Stimulated activated CD4-positive, alpha-beta T cell treated with anti-CD3 and anti-CD28 coated beads, Interleukin-4, amount 100 ng/mL, for 4 hours (primary cell): ENCODE results near the gene SLC37A3.
"Not testable (repeated sequence)": the region's sequence is repeated elsewhere in the genome, so short reads cannot be mapped to it uniquely, and the experiment has no call there.

Experiments
- DNase-seq, 2 experiments: peaks; one replicate each; pipeline ENCODE4 v3.0.0-alpha.2; 2020

Gene SLC37A3

GRCh38 chr7:140345426-140345825 is 52.9 kb downstream of the SLC37A3 start:
- no peak for DNase-seq

GRCh38 chr7:140342727-140343514 is 55.4 kb downstream of the SLC37A3 start:
- no peak for DNase-seq

GRCh38 chr7:140338959-140339358 is 59.4 kb downstream of the SLC37A3 start:
- not testable (repeated sequence) for DNase-seq

GRCh38 chr7:140334341-140335057 is 63.8 kb downstream of the SLC37A3 start:
- DNase-seq: no peak

GRCh38 chr7:140333686-140334085 is 64.6 kb downstream of the SLC37A3 start:
- no peak for DNase-seq

- no peak for DNase-seq
These were observed 65.1 kb downstream of the SLC37A3 start for GRCh38 chr7:140333223-140333622.

- no peak for DNase-seq
These were observed 67.7 kb downstream of the SLC37A3 start for GRCh38 chr7:140330595-140330994.

GRCh38 chr7:140330128-140330527 is 68.2 kb downstream of the SLC37A3 start:
- no peak for DNase-seq

GRCh38 chr7:140327261-140327661 is 71.1 kb downstream of the SLC37A3 start:
- no peak for DNase-seq

GRCh38 chr7:140326116-140326928 is 72.0 kb downstream of the SLC37A3 start:
- peak; percentile 40 to 46 for DNase-seq

- no peak for DNase-seq
These were observed 72.7 kb downstream of the SLC37A3 start for GRCh38 chr7:140325600-140325999.

GRCh38 chr7:140324714-140325113 is 73.6 kb downstream of the SLC37A3 start:
- no peak for DNase-seq

- DNase-seq: no peak
These were observed 75.6 kb downstream of the SLC37A3 start for GRCh38 chr7:140322759-140323158.

GRCh38 chr7:140320078-140320477 is 78.3 kb downstream of the SLC37A3 start:
- DNase-seq: not testable (repeated sequence)

GRCh38 chr7:140317999-140318398 is 80.3 kb downstream of the SLC37A3 start:
- DNase-seq: no peak

- DNase-seq: no peak
These were observed 80.7 kb downstream of the SLC37A3 start for GRCh38 chr7:140317597-140317996.

- no peak for DNase-seq
These were observed 82.1 kb downstream of the SLC37A3 start for GRCh38 chr7:140316165-140316661.

- no peak for DNase-seq
These were observed 82.7 kb downstream of the SLC37A3 start for GRCh38 chr7:140315498-140316164.

- DNase-seq: no peak
These were observed 83.5 kb downstream of the SLC37A3 start for GRCh38 chr7:140314573-140315480.

- no peak for DNase-seq
These were observed 86.0 kb downstream of the SLC37A3 start for GRCh38 chr7:140312141-140312846.

GRCh38 chr7:140311128-140311527 is 87.2 kb downstream of the SLC37A3 start:
- DNase-seq: not testable (repeated sequence)
